NCI-H2196 treated with DMSO at 0.1 percent for 48 hours (cell line): ENCODE results near the gene IFITM1.
"Not testable (repeated sequence)": the region's sequence is repeated elsewhere in the genome, so short reads cannot be mapped to it uniquely, and the experiment has no call there.

Experiments used
- DNase-seq: peaks from one replicate; lab custom pipeline; 2025; ENCODE audit not compliant: unreplicated experiment; lab: John Stamatoyannopoulos, UW

IFITM1 gene

GRCh38 chr11:362642-363442 is 49.0 kb downstream of the IFITM1 start:
- no peak for DNase-seq

- DNase-seq: not testable (repeated sequence)
Observed at GRCh38 chr11:363443-363805, 49.6 kb downstream of the IFITM1 start.

GRCh38 chr11:363948-364761 is 50.3 kb downstream of the IFITM1 start:
- DNase-seq: peak; percentile 12
